CD14-positive monocyte (primary cell): Measurements from ENCODE around the gene ZKSCAN4. TPM values are rescaled to one million over a fixed set of nuclear protein-coding genes. Genes with fewer than 3 reads are reported as not detected.

Source experiments
- DNase-seq, 3 donors: peaks; one replicate each; pipeline ENCODE4 v3.0.0-alpha.2; 2011 to 2022
- H2AFZ ChIP-seq: 2 replicates; pipeline ENCODE4 v1.6.0; 2012; ENCODE audit warnings: mild to moderate bottlenecking, low read depth, low read length, inconsistent platforms; ENCODE audit not compliant: insufficient read depth, poor library complexity, severe bottlenecking
- H3K27ac ChIP-seq, 2 donors: 1 replicate in 1 of 2; 2 replicates in 1 of 2; pipeline ENCODE4 v1.5.1; 2012 to 2013; ENCODE audit warnings: low read length in 2 of 2, control low read depth in 1 of 2, inconsistent platforms in 1 of 2, low read depth in 1 of 2, mild to moderate bottlenecking in 1 of 2
- H3K27me3 ChIP-seq, 2 donors: one replicate each; pipeline versions ENCODE4 v1.6.0 to v1.6.1; 2011 to 2013; ENCODE audit warnings: low read length in 2 of 2; ENCODE audit not compliant: control insufficient read depth in 2 of 2, insufficient read depth in 2 of 2
- H3K36me3 ChIP-seq, 2 donors: replicated peaks in 1 of 2; 1 replicate in 1 of 2; 2 replicates in 1 of 2; pipeline versions ENCODE4 v1.5.1 to v1.6.1; 2012 to 2013; ENCODE audit warnings: low read length in 2 of 2, control low read depth in 1 of 2, inconsistent platforms in 1 of 2, mild to moderate bottlenecking in 1 of 2; ENCODE audit not compliant: insufficient read depth in 2 of 2, control insufficient read depth in 1 of 2
- H3K4me1 ChIP-seq, 2 donors: 1 replicate in 1 of 2; 2 replicates in 1 of 2; pipeline versions ENCODE4 v1.5.1 to v1.6.1; 2012 to 2013; ENCODE audit warnings: low read length in 2 of 2, control low read depth in 1 of 2, inconsistent platforms in 1 of 2, mild to moderate bottlenecking in 1 of 2, moderate library complexity in 1 of 2; ENCODE audit not compliant: insufficient read depth in 2 of 2, control insufficient read depth in 1 of 2
- H3K4me2 ChIP-seq: replicated peaks from 2 replicates; pipeline ENCODE3; 2012; ENCODE audit warnings: low read length, moderate library complexity, mild to moderate bottlenecking; ENCODE audit not compliant: poor library complexity, severe bottlenecking; ENCODE audit errors: extremely low read depth
- H3K4me3 ChIP-seq, 3 experiments: fragments of 200-600 bp in 1 of 3; sonication (generic) in 1 of 3; replicated peaks in 1 of 3; 1 replicate in 2 of 3; 2 replicates in 1 of 3; pipeline ENCODE4 v1.5.1; 2011 to 2013; ENCODE audit warnings: low read length in 3 of 3, mild to moderate bottlenecking in 3 of 3, control low read depth in 2 of 3, low read depth in 2 of 3, inconsistent platforms in 1 of 3, moderate library complexity in 1 of 3
- H3K79me2 ChIP-seq: 2 replicates; pipeline ENCODE4 v1.6.0; 2012; ENCODE audit warnings: mild to moderate bottlenecking, control low read depth, inconsistent platforms, low read length, moderate library complexity; ENCODE audit not compliant: insufficient read depth
- H3K9ac ChIP-seq: 2 replicates; pipeline ENCODE4 v1.6.0; 2017; ENCODE audit warnings: low read length, mild to moderate bottlenecking; ENCODE audit not compliant: insufficient read depth, poor library complexity, severe bottlenecking
- H3K9me3 ChIP-seq, 2 donors: replicated peaks in 1 of 2; 1 replicate in 1 of 2; 2 replicates in 1 of 2; pipeline versions ENCODE4 v1.5.1 to v1.6.1; 2012 to 2013; ENCODE audit warnings: low read length in 2 of 2, control low read depth in 1 of 2; ENCODE audit not compliant: control insufficient read depth in 1 of 2, insufficient read depth in 1 of 2
- H4K20me1 ChIP-seq: 2 replicates; pipeline ENCODE4 v1.6.0; 2012; ENCODE audit warnings: mild to moderate bottlenecking, low read length, control low read depth, moderate library complexity; ENCODE audit not compliant: insufficient read depth
- H3K27ac Mint-ChIP-seq, 7 donors: one replicate each; pipeline ENCODE4 v1.8.0; 2020; ENCODE audit warnings: mild to moderate bottlenecking in 7 of 7, mixed read lengths in 7 of 7, moderate library complexity in 6 of 7, inconsistent platforms in 2 of 7
- H3K27me3 Mint-ChIP-seq, 3 donors: one replicate each; pipeline ENCODE4 v1.8.0; 2021 to 2022; ENCODE audit warnings: low read depth in 3 of 3, mild to moderate bottlenecking in 3 of 3, mixed read lengths in 3 of 3, moderate library complexity in 3 of 3, inconsistent platforms in 1 of 3
- H3K36me3 Mint-ChIP-seq, 2 donors: one replicate each; pipeline ENCODE4 v1.8.0; 2020; ENCODE audit warnings: mixed read lengths in 2 of 2, inconsistent platforms in 1 of 2, mild to moderate bottlenecking in 1 of 2
- H3K4me1 Mint-ChIP-seq: one replicate; pipeline ENCODE4 v1.8.0; 2020; ENCODE audit warnings: mild to moderate bottlenecking, mixed read lengths
- H3K4me3 Mint-ChIP-seq, 2 donors: one replicate each; pipeline ENCODE4 v1.8.0; 2020; ENCODE audit warnings: mild to moderate bottlenecking in 2 of 2, mixed read lengths in 2 of 2, moderate library complexity in 1 of 2
- H3K9me3 Mint-ChIP-seq, 7 donors: one replicate each; pipeline ENCODE4 v1.8.0; 2020 to 2022; ENCODE audit warnings: mixed read lengths in 7 of 7, mild to moderate bottlenecking in 6 of 7, moderate library complexity in 6 of 7, inconsistent platforms in 2 of 7
- WGBS: methylation state at CpG from one replicate; pipeline ENCODE4 v1.1.5; 2013; ENCODE audit warnings: missing lambda C conversion rate; ENCODE audit not compliant: insufficient coverage; 5-methylcytosine and 5-hydroxymethylcytosine counted together
- intact Hi-C, 2 donors: fragments of 100-400 bp; cut with micrococcal nuclease; formaldehyde crosslinking; loops; one replicate each; pipeline versions ENCODE4 v1.15.0 to v1.15.1; 2023
- polyA plus RNA-seq, 3 donors: library from polyadenylated mRNA; depleted of rRNA in 1 of 3; unstranded in 2 of 3; stranded (reverse) in 1 of 3; fragments of 300-500 nt in 2 of 3; fragments of >200 nt in 1 of 3; fragmentation: Illumina TruSeq in 2 of 3; gene quantifications; 1 replicate in 2 of 3; 2 replicates in 1 of 3; pipeline ENCODE4 v1.2.3, GENCODE V29; 2012 to 2021
- TF ChIP-seq, protein P1 (sequence below): fragments of 200-600 bp; IDR thresholded peaks from one replicate; pipeline ENCODE4 v1.8.0; 2022; ENCODE audit warnings: antibody characterized with exemption, mild to moderate bottlenecking

Gene ZKSCAN4
- polyA plus RNA-seq, 3 donors: 1.5 to 2.0 (median 1.6) TPM

DNA sequence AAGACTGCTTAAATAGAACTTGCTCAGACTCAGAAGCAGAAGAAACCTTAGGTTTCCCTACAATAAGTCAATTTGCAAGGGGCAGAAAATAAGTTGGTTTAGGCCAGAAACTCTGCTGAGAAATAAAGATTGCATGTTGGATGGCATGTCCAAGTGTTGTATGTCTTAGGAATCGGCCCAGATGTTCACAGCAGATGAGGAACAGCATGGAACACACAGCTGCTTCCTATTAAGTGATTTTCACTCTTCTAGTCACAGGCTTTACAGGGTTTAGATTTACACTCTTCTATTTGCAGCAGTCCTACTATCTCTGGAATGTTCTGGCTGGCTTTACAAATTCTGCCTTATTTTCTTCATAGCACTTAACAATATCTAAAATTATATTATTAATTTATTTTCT lies 3.2 kb downstream of the ZKSCAN4 start:
- TF ChIP-seq, protein P1, sequence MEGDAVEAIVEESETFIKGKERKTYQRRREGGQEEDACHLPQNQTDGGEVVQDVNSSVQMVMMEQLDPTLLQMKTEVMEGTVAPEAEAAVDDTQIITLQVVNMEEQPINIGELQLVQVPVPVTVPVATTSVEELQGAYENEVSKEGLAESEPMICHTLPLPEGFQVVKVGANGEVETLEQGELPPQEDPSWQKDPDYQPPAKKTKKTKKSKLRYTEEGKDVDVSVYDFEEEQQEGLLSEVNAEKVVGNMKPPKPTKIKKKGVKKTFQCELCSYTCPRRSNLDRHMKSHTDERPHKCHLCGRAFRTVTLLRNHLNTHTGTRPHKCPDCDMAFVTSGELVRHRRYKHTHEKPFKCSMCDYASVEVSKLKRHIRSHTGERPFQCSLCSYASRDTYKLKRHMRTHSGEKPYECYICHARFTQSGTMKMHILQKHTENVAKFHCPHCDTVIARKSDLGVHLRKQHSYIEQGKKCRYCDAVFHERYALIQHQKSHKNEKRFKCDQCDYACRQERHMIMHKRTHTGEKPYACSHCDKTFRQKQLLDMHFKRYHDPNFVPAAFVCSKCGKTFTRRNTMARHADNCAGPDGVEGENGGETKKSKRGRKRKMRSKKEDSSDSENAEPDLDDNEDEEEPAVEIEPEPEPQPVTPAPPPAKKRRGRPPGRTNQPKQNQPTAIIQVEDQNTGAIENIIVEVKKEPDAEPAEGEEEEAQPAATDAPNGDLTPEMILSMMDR: no peak
- Histone ChIP-seq H3K27ac (no peak overlapping the region), H3K79me2 (peaks cover 16% of the 10 kb centered on the region), H3K4me1 (peaks cover 29 to 32% of the 10 kb centered on the region in 2 donors), H2AFZ (no peak overlapping the region), H3K9ac (no peak overlapping the region), H3K4me2 (no peak overlapping the region), H3K36me3 (peaks cover 32 to 58% of the 10 kb centered on the region in 2 donors), H3K27me3 (no peaks in the 10 kb centered on the region), H4K20me1 (no peaks in the 10 kb centered on the region), H3K4me3 (no peak overlapping the region), H3K9me3 (no peaks in the 10 kb centered on the region)
- peaks cover 39% of the 10 kb centered on the region for H3K4me1 Mint-ChIP-seq
- H3K36me3 Mint-ChIP-seq: peaks cover 50 to 54% of the 10 kb centered on the region in 2 donors
- DNase-seq: no peak
- WGBS: no CpG with 5 or more reads among the region's 1 CpG
- H3K4me3 Mint-ChIP-seq: no peak overlapping the region
- H3K27me3 Mint-ChIP-seq: peaks cover 0 to 1% (median 0%) of the 10 kb centered on the region in 3 donors
- peaks cover 0 to 5% (median 0%) of the 10 kb centered on the region in 7 donors for H3K9me3 Mint-ChIP-seq
- intact Hi-C loops: no loop called here
- no peak overlapping the region for H3K27ac Mint-ChIP-seq

DNA sequence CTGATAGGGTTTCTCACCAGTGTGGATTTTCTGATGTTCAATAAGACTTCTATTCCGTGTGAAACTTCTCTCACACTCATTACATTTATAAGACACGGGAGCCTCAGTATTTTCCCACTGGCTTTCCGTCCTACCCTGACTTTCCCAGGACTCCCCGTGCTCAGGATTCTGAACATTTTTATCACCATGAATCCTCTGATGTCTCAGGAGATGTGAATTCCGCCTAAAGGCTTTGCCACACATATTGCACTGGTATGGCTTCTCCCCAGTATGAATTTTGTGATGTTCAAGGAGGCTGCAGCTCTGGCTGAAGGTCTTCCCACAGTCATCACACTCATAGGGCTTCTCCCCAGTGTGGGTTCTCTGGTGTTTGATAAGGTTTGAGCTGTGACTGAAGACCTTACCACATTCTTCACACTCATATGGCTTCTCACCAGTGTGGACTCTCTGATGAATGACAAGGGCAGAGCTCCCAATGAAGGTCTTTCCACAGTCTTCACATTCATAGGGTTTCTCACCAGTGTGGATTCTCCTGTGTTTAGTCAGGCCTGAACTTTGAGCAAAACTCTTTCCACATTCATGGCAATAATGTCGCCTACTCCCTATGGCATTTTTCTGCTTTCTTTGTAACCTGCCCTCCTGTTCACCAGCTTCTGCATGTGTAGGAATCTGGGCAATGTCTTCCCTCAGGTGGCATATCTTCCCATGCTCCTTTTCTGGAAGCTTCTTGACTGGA lies 6.7 kb downstream of the ZKSCAN4 start:
- Histone ChIP-seq H3K79me2 (no peaks in the 10 kb centered on the region), H3K4me2 (no peak overlapping the region), H3K27me3 (no peaks in the 10 kb centered on the region), H3K9me3 (no peaks in the 10 kb centered on the region), H3K9ac (no peak overlapping the region), H4K20me1 (no peaks in the 10 kb centered on the region), H3K36me3 (peaks cover 32 to 66% of the 10 kb centered on the region in 2 donors), H3K27ac (no peak overlapping the region), H3K4me3 (no peak overlapping the region), H3K4me1 (peaks cover 3 to 6% of the 10 kb centered on the region in 2 donors), H2AFZ (no peak overlapping the region)
- H3K4me1 Mint-ChIP-seq: peaks cover 19% of the 10 kb centered on the region
- H3K4me3 Mint-ChIP-seq: no peak overlapping the region
- peak overlapping the region in 1 of 7 donors; percentile 54 for H3K27ac Mint-ChIP-seq
- no peak for DNase-seq
- peaks cover 55% of the 10 kb centered on the region in 2 donors for H3K36me3 Mint-ChIP-seq
- H3K9me3 Mint-ChIP-seq: no peaks in the 10 kb centered on the region
- TF ChIP-seq, protein P1: no peak
- WGBS: 100% methylated on average over 3 of the region's 6 CpGs
- intact Hi-C loops: no loop called here
- H3K27me3 Mint-ChIP-seq: peaks cover 0 to 1% (median 0%) of the 10 kb centered on the region in 3 donors
